CD4-positive, alpha-beta T cell treated with Interleukin-15 for 1 hour (primary cell): Measurements from ENCODE around the gene KMT2B.

Experiments used
- DNase-seq: peaks from one replicate; pipeline ENCODE4 v3.0.0-alpha.2; 2020

KMT2B gene

DNA sequence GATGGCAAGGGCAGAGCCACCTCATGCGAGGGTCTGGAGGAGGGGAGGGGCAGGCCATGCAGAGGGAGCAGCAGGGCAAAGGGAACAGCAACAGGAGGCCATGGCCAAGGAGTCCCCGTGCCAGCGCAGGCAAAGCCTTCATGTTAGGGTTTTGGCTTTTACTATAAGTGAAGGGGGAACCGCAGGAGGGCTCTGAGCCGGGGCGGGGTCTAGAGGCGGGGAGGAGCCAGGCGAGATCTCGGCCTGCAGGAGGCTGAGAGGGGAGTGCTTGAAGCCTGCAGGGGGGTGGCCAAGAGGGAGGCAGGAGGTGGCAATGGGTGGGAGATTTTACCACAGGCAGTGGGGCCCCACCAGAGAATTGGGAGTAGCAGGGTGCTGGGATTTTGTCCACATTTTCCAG is 63.8 kb downstream of the KMT2B start:
- no peak for DNase-seq

DNA sequence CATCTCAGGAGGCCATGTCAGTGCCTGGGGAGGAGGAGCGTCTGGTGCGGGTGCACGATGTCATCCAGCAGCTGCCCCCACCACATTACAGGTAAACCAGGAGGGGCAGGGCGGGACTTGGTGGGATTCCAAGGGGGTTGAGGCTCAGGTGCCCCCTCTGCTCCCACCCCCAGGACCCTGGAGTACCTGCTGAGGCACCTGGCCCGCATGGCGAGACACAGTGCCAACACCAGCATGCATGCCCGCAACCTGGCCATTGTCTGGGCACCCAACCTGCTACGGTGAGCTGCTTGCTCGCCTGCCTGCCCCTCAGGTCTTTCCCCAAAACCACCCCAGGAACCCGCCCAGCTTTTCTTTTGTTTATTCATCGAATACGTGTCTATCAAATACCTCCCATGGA is 64.8 kb downstream of the KMT2B start:
- no peak for DNase-seq

DNA sequence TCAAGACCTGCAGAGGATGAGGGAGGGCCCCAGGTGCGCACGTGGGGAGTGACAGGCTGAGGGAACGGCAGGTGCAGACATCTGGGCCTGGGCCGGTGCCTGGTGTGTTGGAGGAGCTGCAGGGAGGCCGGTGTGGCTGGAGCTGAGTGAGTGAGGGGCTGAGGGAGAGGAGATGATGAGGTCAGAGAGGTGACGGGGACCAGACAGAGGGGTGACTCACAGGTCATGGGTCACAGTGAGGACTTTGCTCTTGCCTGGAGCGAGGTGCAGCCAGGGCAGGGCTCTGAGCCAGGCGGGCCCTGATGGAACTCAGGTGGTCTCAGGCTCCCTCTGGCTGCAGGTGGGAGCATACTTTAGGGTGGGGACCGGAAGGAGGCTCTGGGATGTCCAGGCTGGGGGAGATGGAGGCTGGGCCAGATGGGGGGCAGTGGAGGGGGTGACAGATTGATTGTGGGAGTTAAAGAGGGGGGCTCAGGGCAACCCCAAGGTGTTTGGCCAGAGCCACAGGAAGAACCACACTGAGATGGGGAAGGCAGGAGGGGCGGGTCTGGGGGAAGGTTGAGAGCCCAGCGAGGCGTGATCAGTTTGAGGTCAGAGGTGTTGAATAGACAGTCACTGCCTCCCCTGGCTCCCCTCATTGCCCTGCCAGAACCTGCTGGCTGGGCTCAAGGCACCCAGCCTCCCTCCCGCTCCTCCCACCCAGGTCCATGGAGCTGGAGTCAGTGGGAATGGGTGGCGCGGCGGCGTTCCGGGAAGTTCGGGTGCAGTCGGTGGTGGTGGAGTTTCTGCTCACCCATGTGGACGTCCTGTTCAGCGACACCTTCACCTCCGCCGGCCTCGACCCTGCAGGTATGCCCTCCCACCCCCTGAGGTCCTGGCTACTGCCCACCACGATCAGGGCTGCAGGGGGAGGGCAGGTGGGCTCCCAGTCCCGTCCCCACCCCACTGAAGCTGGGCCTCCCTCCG is 65.9 kb downstream of the KMT2B start:
- no peak for DNase-seq

DNA sequence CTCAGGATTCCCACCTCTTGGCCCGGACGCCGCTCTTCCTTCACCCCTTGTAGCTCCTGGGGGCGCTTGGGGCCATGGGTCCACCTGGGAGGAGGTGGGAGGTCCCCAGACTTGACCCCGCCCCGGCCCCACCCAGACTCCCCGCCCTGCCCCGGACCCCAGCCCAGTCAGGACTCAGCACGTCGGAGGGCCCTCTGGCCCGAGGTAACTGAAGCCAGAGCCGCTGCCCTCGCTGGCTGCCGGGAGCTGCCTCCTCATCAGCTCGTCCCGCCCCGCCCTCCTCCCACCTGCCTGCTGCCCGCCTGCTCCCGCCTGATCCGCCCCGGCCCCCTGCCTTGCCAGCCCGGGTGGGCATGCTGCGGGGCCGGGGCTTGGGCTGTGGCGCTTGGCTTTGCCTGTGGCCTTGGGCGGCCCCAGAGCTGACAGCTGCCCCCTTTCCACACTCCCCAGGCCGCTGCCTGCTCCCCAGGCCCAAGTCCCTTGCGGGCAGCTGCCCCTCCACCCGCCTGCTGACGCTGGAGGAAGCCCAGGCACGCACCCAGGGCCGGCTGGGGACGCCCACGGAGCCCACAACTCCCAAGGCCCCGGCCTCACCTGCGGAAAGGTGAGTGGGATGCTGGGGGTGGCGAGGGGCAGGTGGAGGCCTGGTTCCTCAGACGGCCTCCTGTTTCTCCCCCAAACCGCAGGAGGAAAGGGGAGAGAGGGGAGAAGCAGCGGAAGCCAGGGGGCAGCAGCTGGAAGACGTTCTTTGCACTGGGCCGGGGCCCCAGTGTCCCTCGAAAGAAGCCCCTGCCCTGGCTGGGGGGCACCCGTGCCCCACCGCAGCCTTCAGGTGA is 66.9 kb downstream of the KMT2B start:
- no peak for DNase-seq

DNA sequence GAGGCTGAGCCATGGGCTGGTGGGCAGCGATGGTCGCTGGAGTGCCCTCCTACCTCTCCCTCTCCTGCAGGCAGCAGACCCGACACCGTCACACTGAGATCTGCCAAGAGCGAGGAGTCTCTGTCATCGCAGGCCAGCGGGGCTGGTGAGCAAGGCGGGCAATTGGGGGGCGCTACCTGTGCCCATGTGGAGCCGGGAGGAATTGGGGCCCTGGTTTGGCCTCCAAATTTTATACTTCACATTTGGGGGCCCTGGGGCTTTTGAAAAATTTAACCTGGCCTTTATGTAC is 67.5 kb downstream of the KMT2B start:
- DNase-seq, result no peak

DNA sequence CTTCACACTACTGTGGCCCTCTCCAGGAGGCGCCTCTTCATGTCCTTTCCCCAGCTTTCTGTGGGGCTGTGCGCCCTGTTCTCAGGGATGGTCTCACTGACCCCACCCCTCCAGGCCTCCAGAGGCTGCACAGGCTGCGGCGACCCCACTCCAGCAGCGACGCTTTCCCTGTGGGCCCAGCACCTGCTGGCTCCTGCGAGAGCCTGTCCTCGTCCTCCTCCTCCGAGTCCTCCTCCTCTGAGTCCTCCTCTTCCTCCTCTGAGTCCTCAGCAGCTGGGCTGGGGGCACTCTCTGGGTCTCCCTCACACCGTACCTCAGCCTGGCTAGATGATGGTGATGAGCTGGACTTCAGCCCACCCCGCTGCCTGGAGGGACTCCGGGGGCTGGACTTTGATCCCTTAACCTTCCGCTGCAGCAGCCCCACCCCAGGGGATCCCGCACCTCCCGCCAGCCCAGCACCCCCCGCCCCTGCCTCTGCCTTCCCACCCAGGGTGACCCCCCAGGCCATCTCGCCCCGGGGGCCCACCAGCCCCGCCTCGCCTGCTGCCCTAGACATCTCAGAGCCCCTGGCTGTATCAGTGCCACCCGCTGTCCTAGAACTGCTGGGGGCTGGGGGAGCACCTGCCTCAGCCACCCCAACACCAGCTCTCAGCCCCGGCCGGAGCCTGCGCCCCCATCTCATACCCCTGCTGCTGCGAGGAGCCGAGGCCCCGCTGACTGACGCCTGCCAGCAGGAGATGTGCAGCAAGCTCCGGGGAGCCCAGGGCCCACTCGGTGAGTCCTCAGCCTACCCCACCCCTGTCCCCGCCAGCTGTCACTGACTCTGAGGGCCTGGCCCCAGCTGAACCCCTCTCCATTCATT is 68.7 kb downstream of the KMT2B start:
- no peak for DNase-seq

DNA sequence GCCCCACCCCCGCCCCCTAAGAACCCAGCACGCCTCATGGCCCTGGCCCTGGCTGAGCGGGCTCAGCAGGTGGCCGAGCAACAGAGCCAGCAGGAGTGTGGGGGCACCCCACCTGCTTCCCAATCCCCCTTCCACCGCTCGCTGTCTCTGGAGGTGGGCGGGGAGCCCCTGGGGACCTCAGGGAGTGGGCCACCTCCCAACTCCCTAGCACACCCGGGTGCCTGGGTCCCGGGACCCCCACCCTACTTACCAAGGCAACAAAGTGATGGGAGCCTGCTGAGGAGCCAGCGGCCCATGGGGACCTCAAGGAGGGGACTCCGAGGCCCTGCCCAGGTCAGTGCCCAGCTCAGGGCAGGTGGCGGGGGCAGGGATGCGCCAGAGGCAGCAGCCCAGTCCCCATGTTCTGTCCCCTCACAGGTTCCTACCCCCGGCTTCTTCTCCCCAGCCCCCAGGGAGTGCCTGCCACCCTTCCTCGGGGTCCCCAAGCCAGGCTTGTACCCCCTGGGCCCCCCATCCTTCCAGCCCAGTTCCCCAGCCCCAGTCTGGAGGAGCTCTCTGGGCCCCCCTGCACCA is 69.5 kb downstream of the KMT2B start:
- no peak for DNase-seq
